ENCODE results near the gene CD151.

Gene CD151

DNA sequence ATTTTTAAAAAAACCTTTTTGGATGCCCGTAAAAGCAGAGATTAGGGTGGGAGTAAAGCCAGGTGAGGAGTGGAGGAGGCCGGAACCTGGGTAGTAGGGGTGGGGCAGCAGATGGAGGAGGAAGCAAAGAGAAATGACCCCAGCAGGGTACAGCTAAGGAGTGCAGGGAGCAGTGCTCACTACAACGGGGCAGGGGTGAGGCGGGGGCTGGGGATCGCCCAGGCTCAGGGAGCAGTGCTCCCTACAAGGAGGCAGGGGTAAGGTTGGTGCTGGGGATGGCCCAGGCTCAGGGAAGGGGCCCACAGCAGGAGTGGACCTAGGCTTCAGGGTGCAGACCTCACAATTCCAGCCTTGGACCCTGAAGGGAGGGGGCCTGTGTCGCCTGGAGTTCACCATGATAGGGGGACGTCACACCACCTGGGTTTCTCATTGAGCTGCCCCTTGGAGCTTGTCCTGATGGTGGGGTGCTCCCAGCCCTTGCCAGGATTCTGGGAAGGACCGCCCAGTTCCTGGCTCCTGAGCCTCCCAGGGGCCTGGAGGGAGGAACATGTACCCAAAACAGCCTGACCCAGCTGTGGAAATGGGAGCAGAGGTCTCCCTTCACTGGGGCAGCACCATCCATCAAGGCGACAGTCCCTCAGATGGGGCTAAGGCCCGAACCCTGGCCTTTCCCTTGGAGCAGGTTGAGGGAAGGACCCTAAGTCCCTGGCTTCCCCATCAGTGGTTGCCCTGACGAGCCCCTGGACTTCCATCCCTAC, 16.9 kb upstream of the CD151 start:
- DNase-seq: no peak

DNA sequence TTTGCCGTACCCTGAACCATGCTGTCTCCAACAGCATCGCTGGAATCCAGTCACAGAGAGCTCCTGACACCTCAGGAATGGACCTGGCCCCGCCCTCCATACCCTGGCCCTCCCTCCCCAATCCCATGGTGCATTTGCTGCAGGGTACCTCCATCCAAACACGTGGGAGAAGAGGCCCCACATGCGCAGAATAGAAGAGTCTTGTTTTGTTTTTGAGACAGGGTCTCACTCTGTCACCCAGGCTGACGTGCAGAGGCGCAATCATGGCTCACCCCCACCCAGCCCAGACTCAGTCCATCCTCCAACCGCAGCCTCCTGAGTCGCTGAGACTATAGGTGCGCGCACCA, 16.3 kb upstream of the CD151 start:
- no peak for DNase-seq

DNA sequence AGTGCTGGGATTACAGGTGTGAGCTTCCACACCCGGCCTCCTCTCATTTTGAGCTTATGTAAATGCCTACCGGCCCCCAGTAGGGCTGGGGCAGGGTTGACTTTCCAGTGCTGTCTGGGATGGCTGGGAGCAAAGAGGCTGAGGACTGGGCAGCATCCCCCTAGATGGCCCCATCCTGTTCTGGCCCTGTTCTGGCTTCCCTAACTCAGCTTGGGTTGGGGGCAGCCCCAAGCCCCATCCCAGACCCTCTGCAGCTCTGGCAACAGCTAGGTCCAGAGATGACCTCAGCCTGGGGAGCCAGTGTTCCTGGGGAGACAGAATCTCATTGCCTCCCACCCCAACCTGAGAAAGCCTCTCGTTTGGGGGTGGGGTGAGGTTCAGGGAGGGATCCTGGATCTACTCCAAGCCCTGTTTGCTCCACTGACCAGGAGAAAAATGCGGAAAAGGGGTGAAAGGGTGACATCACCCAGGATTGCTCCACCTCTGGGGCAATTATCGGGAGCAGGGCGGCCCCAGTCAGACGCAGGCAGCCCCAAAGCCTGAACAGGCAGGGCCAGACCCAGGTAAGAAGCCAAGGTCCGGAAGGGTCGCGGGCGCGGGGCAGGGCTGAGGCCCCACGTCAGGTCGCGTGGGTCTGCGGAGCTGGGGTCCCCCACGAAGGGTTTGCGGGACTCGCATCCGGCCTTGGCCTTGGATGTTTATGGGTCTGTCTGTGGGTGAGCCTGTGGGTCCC, 14.2 kb upstream of the CD151 start, which contains the start of gene PNPLA2:
TSS of gene PNPLA2 (plus strand) at position 519 of the 733 bp plus-strand sequence. CDS start 805 bp downstream, outside the sequence.
- DNase-seq: no peak

DNA sequence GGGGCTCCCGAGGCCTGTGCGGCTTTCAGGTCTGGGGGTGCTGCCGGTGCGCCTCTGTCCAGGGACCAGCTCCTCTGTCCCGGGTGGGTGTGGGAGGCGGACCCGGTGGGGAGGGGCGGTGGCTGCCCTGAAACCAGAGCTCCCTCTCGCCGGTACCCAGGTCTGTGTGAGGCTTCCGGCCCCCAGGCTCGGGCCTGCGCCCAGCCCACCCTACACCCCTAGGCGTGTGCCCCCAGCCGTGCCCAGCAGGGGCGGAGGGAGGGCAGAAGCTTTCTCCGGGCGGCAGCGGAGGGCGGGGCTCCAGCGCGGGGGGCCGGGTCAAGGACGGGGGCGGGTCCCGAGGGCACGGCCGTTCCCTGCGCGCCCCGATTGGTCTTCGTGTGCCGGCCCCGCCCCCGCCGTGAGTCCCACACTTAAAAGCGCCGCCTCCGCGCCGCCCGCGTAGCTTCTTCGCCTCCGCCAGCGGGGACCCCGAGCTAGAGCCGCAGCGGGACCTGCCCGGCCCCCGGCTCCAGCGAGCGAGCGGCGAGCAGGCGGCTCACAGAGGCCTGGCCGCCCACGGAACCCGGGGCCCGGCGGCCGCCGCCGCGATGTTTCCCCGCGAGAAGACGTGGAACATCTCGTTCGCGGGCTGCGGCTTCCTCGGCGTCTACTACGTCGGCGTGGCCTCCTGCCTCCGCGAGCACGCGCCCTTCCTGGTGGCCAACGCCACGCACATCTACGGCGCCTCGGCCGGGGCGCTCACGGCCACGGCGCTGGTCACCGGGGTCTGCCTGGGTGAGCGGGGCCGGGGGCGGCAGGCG, 13.4 kb upstream of the CD151 start:
- DNase-seq: peak; percentile 93

DNA sequence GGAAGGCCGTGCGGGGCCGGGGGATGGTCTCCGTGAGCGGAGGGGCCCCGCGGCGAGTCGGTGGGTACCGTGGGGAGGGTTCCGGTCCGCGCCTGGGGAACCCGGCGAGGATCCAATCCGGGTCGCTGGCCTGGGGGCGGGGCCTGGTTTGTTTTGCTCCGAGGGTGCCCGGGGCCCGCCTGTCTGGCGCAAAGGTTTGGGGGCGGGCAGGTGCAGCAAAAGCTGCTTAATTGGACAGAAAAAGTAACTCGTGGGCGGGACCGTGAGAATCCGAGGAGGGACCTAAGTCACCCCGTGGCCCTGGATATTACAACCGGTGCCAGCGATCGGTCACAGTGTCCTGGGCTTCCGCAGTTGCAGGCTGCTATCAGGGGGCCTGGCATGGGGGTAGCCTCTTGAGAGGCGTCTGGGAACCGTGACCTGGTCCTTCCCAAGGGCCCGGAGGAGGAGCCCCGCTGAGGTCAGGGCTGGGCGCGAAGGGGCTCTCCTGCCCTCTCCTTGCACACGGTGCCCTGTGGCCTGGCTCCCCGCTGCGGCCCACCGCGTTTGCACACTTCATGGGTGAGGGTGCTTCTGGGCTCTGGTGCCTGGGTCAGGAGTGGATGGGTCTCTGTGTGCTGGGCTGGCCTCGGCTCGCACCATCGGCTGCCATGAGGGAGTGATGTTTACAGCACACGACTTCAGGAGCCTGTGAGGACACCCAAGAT, 12.7 kb upstream of the CD151 start:
- DNase-seq: peak; percentile 96

DNA sequence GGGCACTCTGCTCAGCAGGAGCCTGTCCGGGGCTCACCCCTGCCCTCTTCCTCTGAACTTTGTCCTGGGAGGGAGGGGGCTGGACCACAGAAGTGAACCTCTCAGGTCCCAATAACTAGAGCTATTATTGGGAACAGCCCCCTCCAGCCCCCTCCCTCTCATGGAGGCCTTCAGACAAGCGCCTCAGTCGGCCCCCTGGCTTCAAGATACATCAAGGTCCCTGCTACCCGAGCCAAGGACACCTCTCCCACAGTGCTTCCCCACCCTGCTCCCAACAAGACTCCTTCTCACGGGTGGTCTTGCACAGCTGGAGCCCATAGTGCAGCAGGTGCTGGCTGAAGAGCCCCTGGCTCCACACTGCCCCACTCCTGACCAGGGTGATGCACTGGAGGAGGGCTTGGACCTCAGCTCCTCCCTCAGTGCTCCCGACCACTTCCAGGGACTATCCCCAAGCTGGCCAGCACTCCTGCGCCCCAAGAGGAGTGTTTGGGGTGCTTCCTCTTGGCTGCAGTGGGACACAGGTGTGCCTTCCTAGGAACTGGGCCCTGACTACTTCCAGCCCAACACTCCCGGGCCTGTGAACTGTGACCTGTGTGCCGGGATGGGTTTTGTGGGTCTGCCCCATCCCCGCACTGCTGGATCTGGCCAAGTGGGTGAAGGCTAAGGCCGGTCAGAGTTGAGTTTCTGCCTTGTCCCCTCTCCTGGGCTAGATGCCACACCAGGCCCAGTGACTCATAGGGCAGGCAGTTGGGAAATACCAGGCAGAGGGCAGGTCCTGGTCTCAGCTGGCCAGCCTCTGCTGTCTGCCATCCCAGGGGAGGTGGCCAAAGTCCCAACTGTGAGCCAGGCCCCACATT, 11.9 kb upstream of the CD151 start:
- DNase-seq: no peak

DNA sequence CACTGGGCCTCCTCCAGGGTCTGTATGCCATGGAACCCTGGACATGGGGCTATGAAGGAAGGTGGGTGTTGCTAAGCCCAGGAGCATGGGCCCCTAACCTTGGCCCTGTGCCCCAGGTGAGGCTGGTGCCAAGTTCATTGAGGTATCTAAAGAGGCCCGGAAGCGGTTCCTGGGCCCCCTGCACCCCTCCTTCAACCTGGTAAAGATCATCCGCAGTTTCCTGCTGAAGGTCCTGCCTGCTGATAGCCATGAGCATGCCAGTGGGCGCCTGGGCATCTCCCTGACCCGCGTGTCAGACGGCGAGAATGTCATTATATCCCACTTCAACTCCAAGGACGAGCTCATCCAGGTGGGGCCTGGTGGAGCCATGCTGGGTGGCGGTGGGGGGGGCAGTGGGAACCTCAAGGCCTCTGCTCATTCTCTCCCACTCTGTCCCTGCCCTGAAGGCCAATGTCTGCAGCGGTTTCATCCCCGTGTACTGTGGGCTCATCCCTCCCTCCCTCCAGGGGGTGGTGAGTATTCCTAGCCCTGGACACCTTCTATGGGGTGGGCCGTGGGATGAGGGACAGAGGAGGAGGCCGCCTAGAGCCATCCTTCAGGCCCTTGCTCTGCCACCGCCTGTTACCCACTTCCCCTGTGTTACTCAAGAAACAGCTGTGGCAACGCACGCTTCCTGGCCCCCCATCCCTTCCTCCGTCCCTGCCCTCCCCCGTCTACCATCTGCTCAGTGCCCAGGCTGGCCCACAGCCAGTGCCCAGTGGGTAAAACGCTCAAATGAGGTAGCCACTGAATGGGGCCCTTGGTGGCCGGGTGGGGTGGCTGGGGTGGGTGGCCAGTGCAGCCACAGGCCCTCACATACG, 11.0 kb upstream of the CD151 start:
- no peak for DNase-seq

DNA sequence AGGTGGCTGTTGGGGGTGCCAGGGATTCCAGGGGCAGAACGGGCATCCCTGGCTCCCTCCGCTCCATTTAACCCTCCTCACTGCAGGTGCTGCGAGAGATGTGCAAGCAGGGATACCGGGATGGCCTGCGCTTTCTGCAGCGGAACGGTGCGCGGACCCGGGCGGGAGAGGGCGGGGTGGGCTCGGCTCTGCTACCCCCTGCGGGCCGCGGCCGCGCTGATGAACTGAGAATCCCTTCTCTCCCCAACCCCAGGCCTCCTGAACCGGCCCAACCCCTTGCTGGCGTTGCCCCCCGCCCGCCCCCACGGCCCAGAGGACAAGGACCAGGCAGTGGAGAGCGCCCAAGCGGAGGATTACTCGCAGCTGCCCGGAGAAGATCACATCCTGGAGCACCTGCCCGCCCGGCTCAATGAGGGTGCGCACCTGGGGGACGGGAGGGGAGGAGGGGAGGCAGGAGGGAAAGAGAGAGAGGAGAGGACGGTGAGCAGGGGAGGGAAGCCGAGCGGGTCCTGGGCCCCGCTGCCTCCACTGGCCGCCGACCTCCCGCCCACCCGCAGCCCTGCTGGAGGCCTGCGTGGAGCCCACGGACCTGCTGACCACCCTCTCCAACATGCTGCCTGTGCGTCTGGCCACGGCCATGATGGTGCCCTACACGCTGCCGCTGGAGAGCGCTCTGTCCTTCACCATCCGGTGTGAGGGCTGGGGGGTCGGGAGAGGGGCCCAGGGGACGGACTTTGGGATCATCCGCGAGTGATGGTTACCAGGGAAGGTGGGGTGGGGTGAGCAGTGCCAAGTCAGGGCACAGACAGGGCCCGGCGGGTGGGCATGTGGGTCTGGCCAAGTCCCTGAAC, 9.1 kb upstream of the CD151 start:
- no peak for DNase-seq

DNA sequence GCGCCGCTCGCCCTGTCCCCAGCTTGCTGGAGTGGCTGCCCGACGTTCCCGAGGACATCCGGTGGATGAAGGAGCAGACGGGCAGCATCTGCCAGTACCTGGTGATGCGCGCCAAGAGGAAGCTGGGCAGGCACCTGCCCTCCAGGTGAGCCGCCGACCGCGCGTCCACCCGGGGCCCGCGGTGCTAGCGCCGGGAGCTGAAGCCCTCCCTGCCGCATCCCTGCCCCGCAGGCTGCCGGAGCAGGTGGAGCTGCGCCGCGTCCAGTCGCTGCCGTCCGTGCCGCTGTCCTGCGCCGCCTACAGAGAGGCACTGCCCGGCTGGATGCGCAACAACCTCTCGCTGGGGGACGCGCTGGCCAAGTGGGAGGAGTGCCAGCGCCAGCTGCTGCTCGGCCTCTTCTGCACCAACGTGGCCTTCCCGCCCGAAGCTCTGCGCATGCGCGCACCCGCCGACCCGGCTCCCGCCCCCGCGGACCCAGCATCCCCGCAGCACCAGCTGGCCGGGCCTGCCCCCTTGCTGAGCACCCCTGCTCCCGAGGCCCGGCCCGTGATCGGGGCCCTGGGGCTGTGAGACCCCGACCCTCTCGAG, 8.4 kb upstream of the CD151 start:
- DNase-seq: no peak

DNA sequence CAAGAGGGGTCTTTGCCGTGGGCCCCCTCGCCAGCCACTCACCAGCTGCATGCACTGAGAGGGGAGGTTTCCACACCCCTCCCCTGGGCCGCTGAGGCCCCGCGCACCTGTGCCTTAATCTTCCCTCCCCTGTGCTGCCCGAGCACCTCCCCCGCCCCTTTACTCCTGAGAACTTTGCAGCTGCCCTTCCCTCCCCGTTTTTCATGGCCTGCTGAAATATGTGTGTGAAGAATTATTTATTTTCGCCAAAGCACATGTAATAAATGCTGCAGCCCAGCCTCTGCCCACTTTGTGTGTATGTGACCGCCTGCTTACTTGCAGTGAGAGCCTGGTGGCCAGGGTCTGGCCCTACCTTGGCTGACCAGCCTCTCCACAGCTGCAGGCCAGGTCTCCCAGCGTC, 7.8 kb upstream of the CD151 start:
- DNase-seq: no peak

DNA sequence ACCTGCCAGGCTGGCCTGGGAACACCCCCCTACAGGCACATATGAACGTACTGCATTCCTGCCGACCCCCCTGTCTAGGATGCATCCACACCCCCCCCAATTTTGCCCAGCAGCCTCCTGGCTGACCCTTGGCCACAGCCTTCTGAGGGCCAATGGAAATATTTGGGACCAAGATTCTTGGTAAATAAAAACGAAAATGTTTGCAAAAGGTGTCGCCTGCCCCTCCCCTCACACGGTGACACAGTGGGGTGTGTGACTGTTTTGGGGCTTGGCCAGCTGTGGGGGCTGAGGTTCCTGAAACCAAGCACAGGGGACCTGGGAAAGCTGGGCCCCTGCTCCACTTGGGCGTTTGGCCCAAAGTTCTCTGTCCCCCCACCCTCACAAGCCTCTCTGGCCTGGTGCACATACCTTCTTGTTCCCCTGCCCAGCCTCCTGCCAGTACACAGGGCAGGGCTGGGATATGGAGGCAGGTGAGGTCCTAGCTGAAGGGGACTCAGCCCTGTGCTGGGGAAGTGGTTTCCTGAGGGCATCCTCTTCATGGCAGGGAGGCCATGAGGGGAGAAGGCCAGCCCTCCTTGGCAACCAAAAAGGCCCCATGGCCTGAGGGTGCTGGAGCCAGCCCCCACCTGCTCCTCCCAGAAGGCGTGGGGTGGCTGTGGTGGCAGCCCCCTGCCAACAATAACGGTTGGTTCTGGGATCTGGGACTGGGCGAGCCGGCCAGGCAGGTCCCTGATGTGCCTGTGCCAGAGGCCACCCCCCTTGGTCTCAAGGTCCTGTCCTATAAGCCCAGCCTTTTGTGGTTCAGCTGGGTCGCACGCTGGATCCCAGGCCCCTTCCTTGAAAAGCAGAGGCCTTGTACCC, 7.2 kb upstream of the CD151 start:
- DNase-seq: no peak

DNA sequence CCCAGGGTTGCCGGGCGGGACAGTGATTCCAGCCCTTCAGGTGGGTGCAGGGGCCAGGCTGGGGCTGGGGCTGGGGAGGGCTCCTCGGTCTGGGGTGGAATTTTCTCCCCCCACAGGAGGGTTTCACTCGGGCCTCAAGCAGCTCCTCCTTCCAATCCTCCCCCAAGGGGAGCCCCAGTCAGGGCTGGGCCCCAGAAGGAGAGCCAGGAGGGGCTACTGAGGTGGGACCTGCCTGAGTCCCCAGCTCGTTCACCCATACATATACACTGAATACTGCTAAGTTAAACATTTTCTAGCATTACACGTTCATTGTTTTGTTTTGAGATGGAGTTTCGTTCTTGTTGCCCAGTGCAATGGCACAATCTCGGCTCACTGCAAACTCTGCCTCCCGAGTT, 6.5 kb upstream of the CD151 start:
- DNase-seq: no peak

DNA sequence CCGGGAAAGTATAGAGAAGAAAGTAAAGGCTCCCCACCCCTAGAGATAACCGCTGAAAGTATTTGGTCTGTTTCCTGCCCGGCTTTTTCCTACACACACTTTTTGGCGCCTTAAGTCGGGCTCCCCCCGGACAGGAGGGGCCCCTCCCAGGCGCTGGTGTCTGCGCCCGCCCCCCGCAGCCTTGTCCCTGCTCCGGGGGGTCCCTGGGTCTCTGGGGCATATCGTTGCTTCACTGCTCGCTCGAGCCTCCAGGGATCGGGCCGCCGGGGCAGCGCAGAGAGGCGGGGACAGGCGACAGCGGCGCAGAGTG, 6.0 kb upstream of the CD151 start:
- no peak for DNase-seq

DNA sequence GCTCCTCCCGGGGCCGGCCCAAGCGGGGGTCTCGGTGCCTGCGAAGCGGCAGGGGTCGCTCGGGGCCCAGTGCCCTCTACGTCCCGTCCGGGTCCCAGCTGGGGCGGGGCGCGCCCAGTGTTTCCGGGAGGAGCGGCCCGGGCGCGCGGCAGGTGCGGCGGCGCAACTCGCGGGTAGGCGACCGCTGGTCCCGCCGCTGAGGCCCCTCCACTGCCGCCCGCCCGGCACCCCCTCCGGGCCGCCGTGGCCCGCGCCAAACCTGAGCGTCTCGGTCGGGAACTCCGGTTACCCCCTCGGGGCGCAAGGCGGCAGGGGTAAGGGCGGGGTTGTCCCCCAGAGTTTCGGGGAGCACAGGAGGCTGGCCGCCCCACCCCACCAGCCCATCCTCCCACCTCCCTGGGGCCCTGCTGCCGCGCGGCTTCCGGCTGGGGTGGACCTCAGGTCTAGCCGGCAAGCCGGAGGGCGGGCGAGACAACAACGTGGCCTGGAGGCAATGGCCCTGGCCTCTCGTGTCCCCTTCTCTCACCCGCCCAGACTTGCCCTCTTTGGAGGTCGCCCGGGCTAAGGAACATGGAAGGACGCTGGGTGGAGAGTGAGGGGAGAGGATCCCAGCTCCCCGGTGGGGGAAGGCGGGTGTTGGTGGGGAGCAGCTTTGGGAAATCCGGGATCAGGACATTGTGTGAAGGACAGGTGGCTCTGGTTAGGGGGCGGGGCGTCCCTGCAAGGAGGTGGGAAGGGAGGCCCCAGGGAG, 5.4 kb upstream of the CD151 start:
- no peak for DNase-seq

DNA sequence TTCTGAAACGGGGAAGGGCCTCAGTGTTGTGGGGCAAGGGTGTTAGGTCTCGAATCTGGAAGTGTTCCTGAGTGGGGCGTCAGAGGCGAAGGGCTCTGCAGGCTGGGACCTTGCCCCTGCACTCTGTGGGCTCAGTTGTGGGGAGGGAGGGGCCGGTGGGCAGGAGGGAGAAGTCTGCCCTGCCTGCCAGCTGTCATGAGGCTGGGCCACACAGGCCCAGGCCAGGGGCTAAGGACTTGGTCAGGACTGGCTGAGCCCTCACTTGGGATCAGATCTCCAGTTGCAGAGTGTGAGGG, 4.9 kb upstream of the CD151 start, which contains the start of gene CRACR2B:
TSS of gene CRACR2B (plus strand) at position 23 of the 296 bp plus-strand sequence. CDS start 689 bp downstream, outside the sequence.
- no peak for DNase-seq

DNA sequence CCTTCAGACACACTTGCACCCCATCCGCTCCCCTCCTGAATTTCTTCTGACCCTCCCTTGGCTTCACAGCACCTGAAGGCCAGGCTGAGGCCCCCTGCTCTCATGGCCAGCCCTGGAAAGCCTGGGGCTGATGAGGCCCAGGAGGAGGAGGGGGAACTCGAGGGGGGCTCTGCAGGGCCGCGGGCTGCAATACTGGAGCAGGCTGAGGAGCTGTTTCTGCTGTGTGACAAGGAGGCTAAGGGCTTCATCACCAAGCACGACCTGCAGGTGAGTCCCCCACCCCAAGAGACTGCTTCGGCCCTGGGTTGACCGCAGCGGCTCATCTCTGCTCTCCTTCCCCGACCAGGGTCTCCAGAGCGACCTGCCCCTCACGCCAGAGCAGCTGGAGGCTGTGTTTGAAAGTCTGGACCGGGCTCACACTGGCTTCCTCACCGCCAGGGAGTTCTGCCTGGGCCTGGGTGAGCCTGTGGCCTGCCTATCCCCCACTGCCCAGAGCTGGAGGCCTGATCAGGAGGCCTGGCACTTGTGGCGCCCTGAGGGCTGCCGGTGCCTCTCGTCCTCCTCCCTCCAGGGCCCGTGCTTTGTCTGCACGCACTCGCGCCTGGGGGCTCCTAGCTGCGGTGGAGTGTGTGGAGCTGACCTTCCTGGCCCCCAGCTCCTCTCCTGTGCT, 4.1 kb upstream of the CD151 start:
- no peak for DNase-seq

DNA sequence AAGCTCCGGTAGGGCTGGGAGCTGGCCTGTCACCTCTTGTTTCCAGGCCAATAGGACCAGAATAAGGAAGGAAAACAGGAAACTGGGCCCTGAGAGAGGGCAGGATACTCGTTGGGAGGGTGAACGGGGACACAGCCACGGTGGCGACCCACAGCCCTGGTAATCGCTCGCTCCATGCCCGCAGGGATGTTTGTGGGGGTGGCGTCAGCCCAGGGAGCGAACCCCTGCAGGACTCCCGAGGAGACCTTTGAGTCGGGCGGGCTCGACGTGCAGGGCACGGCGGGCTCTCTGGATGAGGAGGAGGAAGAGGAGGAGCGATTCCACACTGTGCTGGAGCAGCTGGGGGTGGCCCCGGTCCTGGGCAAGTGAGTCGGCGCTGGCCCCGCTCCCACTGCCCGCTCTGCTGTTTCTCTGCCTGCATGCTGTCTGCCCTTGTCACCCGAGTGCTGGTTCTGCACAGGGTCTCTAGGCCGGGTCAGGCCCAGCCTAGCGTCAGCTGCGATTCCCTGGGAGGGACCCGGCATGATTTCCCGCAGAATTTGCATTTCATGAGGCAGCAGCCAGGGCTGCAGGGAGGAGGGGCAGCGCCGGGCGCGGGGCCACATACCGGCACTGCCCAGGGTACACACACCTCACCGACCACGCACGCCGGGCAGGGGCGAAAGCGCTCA, 3.4 kb upstream of the CD151 start:
- DNase-seq: no peak
